ENCODE data around the gene ARL15. TPM values are rescaled to one million over a fixed set of nuclear protein-coding genes. Genes with fewer than 3 reads are reported as not detected.
A peak's percentile ranks its signal among the peaks of the same experiment; 100 is the strongest.

ARL15 gene
- total RNA-seq, 4 donors from 2014 or later = 13.0 to 52.7 (median 17.1) TPM

- no peak for DNase-seq (ENCODE audit: low spot score in 2 of 2)
- Histone ChIP-seq H3K4me3 (no peak overlapping the region), H3K27ac (no peak overlapping the region), H3K4me1 (peaks cover 0 to 12% (median 0%) of the 10 kb centered on the region in 4 donors), H3K36me3 (peaks cover 0 to 7% (median 0%) of the 10 kb centered on the region in 3 donors), H3K27me3 (no peaks in the 10 kb centered on the region), H3K9me3 (no peaks in the 10 kb centered on the region)
- no peak for TF ChIP-seq CTCF (IDR thresholded peaks at IDR 0.05)
- TF ChIP-seq EP300 (IDR thresholded peaks at IDR 0.05) = no peak
- TF ChIP-seq POLR2A (IDR thresholded peaks at IDR 0.05) = no peak
- WGBS, 2 donors = 86 to 96% methylated on average over 1 of the region's 1 CpG
Observed at GRCh38 chr5:54156577-54156976, 153.8 kb downstream of the ARL15 start.

GRCh38 chr5:54150841-54151240 lies 159.5 kb downstream of the ARL15 start:
- H3K9me3 ChIP-seq = no peaks in the 10 kb centered on the region
- no peak overlapping the region for H3K27ac ChIP-seq
- H3K4me3 ChIP-seq = no peak overlapping the region
- WGBS, 2 donors = 97 to 100% methylated on average over 1 of the region's 1 CpG
- no peak for DNase-seq (ENCODE audit: low spot score in 2 of 2)
- no peak for TF ChIP-seq EP300 (IDR thresholded peaks at IDR 0.05)
- no peak for TF ChIP-seq CTCF (IDR thresholded peaks at IDR 0.05)
- no peak for TF ChIP-seq POLR2A (IDR thresholded peaks at IDR 0.05)
- no peaks in the 10 kb centered on the region for H3K27me3 ChIP-seq
- H3K4me1 ChIP-seq = peaks cover 0 to 17% (median 3%) of the 10 kb centered on the region in 4 donors
- H3K36me3 ChIP-seq = no peaks in the 10 kb centered on the region

- TF ChIP-seq CTCF (IDR thresholded peaks at IDR 0.05) (no peak), EP300 (IDR thresholded peaks at IDR 0.05) (no peak), POLR2A (IDR thresholded peaks at IDR 0.05) (no peak)
- WGBS, 2 donors = 92 to 96% methylated on average over 2 of the region's 2 CpGs
- Histone ChIP-seq H3K4me1 (peaks cover 0 to 17% (median 3%) of the 10 kb centered on the region in 4 donors), H3K36me3 (peaks cover 0 to 5% (median 0%) of the 10 kb centered on the region in 3 donors), H3K4me3 (no peak overlapping the region), H3K27ac (no peak overlapping the region), H3K9me3 (no peaks in the 10 kb centered on the region), H3K27me3 (no peaks in the 10 kb centered on the region)
- no peak for DNase-seq (ENCODE audit: low spot score in 2 of 2)
Observed at GRCh38 chr5:54148858-54149257, 161.5 kb downstream of the ARL15 start.

GRCh38 chr5:54148067-54148845 lies 162.1 kb downstream of the ARL15 start:
- Histone ChIP-seq H3K4me3 (no peak overlapping the region), H3K4me1 (peaks cover 0 to 17% (median 3%) of the 10 kb centered on the region in 4 donors), H3K9me3 (no peaks in the 10 kb centered on the region), H3K27me3 (no peaks in the 10 kb centered on the region), H3K27ac (no peak overlapping the region), H3K36me3 (peaks cover 0 to 5% (median 0%) of the 10 kb centered on the region in 3 donors)
- 37 to 41% methylated on average over 6 of the region's 6 CpGs for WGBS, 2 donors
- TF ChIP-seq CTCF (IDR thresholded peaks at IDR 0.05) (peak in 2 of 5 experiments; percentile 15 to 23), EP300 (IDR thresholded peaks at IDR 0.05) (no peak)
- no peak for DNase-seq (ENCODE audit: low spot score in 2 of 2)

- WGBS, 2 donors = 75 to 86% methylated on average over 1 of the region's 1 CpG
- peak overlapping the region in 1 of 4 donors; percentile 0 for H3K27ac ChIP-seq
Observed at GRCh38 chr5:54146916-54147315, 163.5 kb downstream of the ARL15 start.

More at GRCh38 chr5:54146916-54147315, 163.5 kb downstream of the ARL15 start:
- Histone ChIP-seq H3K4me3 (no peak overlapping the region), H3K4me1 (peaks cover 0 to 17% (median 3%) of the 10 kb centered on the region in 4 donors), H3K9me3 (no peaks in the 10 kb centered on the region), H3K36me3 (peaks cover 0 to 5% (median 0%) of the 10 kb centered on the region in 3 donors), H3K27me3 (no peaks in the 10 kb centered on the region)
- no peak for TF ChIP-seq CTCF (IDR thresholded peaks at IDR 0.05)
- no peak for TF ChIP-seq POLR2A (IDR thresholded peaks at IDR 0.05)
- TF ChIP-seq EP300 (IDR thresholded peaks at IDR 0.05) = no peak
- DNase-seq (ENCODE audit: low spot score in 2 of 2) = no peak
